Right lobe of liver (tissue), 6 donors: Measurements from ENCODE around the gene MST1. TPM values are rescaled to one million over a fixed set of nuclear protein-coding genes. Genes with fewer than 3 reads are reported as not detected.

ENCODE experiments used
- ATAC-seq, 4 donors: fragments of 200-7000 bp; cut with Tn5 transposase; one replicate each; pipeline ENCODE4 v1.9.1; 2020; ENCODE audit warnings: mild to moderate bottlenecking in 4 of 4, moderate library complexity in 4 of 4
- DNase-seq, 3 donors: peaks; one replicate each; pipeline ENCODE4 v3.0.0-alpha.2; 2020
- H3K27ac ChIP-seq, 3 donors: fragments of 200-600 bp; one replicate each; pipeline ENCODE4 v1.8.0; 2022
- H3K27me3 ChIP-seq, 2 donors: fragments of 200-600 bp; one replicate each; pipeline ENCODE4 v1.8.0; 2022
- H3K36me3 ChIP-seq, 4 donors: fragments of 200-600 bp; sonication (generic) in 1 of 4; one replicate each; pipeline versions ENCODE4 v1.5.1 to v1.8.0; 2017 to 2022; ENCODE audit warnings: control low read depth in 1 of 4
- H3K4me1 ChIP-seq, 4 donors: fragments of 200-600 bp; sonication (generic) in 1 of 4; one replicate each; pipeline versions ENCODE4 v1.5.1 to v1.8.0; 2017 to 2022; ENCODE audit warnings: control low read depth in 1 of 4
- H3K4me3 ChIP-seq, 3 donors: fragments of 200-600 bp; one replicate each; pipeline ENCODE4 v1.8.0; 2022
- H3K9me3 ChIP-seq, 4 donors: fragments of 200-600 bp; sonication (generic) in 1 of 4; one replicate each; pipeline versions ENCODE4 v1.5.1 to v1.8.0; 2017 to 2022; ENCODE audit warnings: control low read depth in 1 of 4
- POLR2A ChIP-seq: fragments of 450-650 bp; IDR thresholded peaks from one replicate; pipeline ENCODE4 v1.6.1; 2017; ENCODE audit warnings: antibody characterized with exemption, mild to moderate bottlenecking
- WGBS: methylation state at CpG from one replicate; pipeline ENCODE4 v1.1.6; 2018; ENCODE audit warnings: low coverage, low lambda C conversion rate; ENCODE audit not compliant: insufficient coverage; ENCODE audit errors: missing lambda C conversion rate; 5-methylcytosine and 5-hydroxymethylcytosine counted together
- intact Hi-C, 2 donors: fragments of 100-400 bp; cut with DNase I; formaldehyde crosslinking; loops; one replicate each; pipeline versions ENCODE4 v1.11.2 to v1.14.1; 2022
- total RNA-seq, 6 experiments: library from RNA; depleted of rRNA in 2 of 6; stranded (reverse); fragments of >200 nt in 2 of 6; fragmentation: NEBNext Ultra II Directional in 3 of 6; extraction: Animal tissue kit (Norgen Biotek cat#: 25700) in 3 of 6; gene quantifications; one replicate each; pipeline versions ENCODE4 v1.1.0 to v1.2.4, GENCODE V29; 2016 to 2023
- TF ChIP-seq, protein P1 (sequence below), 4 donors: fragments of 200-600 bp in 3 of 4; fragments of 450-650 bp in 1 of 4; IDR thresholded peaks; one replicate each; pipeline versions ENCODE4 v1.5.1 to v1.8.0; 2016 to 2022; ENCODE audit warnings: antibody characterized with exemption in 4 of 4, mild to moderate bottlenecking in 2 of 4
- donor health status: DM: no; HTN: yes; CAD: no.
- donor health status: DM: no; HTN: no; CAD: no.
- donor health status: DM: no; HTN: no; CAD: no.
- donor health status: DM: no; HTN: yes; CAD: no.
- donor health status: DM: no; HTN: yes; CAD: no.

MST1 gene
- total RNA-seq, 6 experiments from 2014 or later, result 321 to 695 (median 632) TPM

DNA sequence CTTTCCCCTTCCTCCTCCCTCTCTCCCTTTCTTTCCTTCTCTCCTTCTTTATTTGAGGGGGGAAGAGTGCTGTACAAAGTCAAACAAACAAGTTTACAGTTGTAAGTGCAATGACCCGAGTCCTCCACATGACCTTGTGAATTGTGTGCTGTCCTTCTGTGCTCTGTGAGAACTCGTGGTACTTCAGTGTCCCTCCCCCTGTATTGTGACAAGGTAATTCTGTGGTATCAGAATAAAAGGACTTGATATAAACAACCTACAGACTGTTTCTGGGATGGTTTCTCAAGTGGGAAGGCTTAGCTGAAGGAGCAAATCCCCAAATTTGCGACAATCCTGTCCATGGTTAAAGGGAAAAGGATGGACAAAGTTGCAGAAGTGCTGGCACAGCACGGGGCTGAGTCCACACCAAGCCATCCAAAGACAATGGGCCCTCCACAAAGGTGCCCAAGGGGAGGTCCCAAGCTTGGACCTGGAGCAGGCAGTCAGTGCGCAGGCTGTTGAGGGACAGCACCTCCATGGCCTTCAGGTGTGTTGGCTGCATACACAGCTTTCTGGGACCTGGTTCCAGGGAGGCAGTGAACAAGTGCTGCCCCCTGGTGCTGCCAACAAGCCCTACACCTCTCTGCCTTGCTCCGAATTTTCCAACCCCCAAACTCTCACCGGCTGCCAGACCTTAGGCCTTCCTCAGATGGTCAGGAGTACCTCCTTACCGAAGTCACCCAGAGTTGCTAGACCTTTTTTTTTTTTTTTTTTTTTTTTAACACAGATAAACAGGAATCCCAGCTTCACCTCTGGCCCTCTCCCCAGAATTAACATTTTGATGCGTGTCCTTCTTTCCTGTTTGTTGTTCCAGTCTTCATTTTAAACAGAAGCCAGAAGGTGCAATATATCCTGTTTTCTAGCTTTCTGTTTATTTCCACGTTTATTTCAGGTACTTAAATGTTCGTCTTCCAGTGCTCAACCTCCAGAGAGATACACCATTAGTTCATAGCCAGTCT, 17.7 kb downstream of the MST1 start:
- intact Hi-C loops, result loop anchor here in 1 of 2 donors (5.0 kb wide), 1 partner anchor 129 kb away; no protein-coding TSS in a partner anchor
- Histone ChIP-seq H3K9me3 (no peaks in the 10 kb centered on the region), H3K27me3 (no peaks in the 10 kb centered on the region), H3K4me1 (peaks cover 2 to 74% (median 29%) of the 10 kb centered on the region in 4 donors), H3K4me3 (no peak overlapping the region), H3K27ac (peak overlapping the region in 2 of 3 donors; percentile 87 to 92), H3K36me3 (peaks cover 0 to 6% (median 2%) of the 10 kb centered on the region in 4 donors)
- WGBS, result 17% methylated on average over 9 of the region's 11 CpGs
- no peak for TF ChIP-seq POLR2A
- TF ChIP-seq, protein P1, sequence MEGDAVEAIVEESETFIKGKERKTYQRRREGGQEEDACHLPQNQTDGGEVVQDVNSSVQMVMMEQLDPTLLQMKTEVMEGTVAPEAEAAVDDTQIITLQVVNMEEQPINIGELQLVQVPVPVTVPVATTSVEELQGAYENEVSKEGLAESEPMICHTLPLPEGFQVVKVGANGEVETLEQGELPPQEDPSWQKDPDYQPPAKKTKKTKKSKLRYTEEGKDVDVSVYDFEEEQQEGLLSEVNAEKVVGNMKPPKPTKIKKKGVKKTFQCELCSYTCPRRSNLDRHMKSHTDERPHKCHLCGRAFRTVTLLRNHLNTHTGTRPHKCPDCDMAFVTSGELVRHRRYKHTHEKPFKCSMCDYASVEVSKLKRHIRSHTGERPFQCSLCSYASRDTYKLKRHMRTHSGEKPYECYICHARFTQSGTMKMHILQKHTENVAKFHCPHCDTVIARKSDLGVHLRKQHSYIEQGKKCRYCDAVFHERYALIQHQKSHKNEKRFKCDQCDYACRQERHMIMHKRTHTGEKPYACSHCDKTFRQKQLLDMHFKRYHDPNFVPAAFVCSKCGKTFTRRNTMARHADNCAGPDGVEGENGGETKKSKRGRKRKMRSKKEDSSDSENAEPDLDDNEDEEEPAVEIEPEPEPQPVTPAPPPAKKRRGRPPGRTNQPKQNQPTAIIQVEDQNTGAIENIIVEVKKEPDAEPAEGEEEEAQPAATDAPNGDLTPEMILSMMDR (IDR thresholded peaks at IDR 0.05), result peak; percentile 86 to 90 (median 86)
- ATAC-seq (peak; percentile 46 to 60 (median 53)), DNase-seq (peak; percentile 76 to 89 (median 86))

DNA sequence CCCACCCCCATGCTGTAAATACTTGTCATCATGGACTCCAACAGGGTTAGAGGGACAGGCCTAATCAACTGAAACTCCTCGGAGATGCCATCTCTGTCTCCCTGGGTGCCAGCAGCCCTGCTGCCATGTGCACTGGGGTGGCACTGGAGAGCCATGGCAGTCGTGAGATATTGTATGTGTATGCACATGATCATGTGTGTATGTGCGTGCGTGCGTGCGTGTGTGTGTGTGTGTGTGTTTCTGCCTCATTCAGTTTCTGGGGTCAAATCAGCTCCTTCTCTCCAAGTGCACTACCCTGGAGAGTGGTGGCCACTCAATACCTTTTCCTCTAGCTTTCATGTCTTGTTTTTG, 18.4 kb downstream of the MST1 start:
- intact Hi-C loops, result loop anchor here in 1 of 2 donors (5.0 kb wide), 1 partner anchor 129 kb away; no protein-coding TSS in a partner anchor
- 50% methylated on average over 2 of the region's 6 CpGs for WGBS
- H3K9me3 ChIP-seq, result no peaks in the 10 kb centered on the region

DNA sequence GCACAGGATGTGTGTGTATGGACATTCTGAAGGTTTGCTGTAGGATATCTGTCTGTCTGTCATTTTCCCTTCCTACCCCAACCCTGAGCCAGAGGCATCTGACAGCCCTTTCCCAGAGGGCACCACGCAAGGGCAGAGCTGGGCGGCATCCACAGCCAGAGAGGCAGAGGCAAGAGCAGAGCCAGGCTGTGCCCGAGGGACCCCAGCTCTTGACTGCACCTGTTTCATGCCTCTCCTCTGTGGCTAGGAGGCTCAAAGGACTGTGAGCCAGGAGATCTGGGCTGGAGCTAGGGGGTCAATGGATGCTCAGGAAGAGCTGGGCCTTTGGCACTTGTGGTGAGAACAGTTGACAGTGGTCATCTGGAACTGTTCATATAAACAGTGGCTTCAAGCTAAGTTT, 19.9 kb downstream of the MST1 start:
- DNase-seq, result no peak
- no CpG with 5 or more reads among the region's 3 CpGs for WGBS
- H3K27ac ChIP-seq, result peak overlapping the region in 2 of 3 donors; percentile 12 to 92
- no peak for ATAC-seq
- H3K36me3 ChIP-seq, result no peaks in the 10 kb centered on the region
- no peaks in the 10 kb centered on the region for H3K9me3 ChIP-seq
- H3K4me1 ChIP-seq, result peaks cover 2 to 85% (median 38%) of the 10 kb centered on the region in 4 donors
- intact Hi-C loops, result loop anchor here in 1 of 2 donors (5.0 kb wide), 1 partner anchor 127 kb away; no protein-coding TSS in a partner anchor
- H3K4me3 ChIP-seq, result no peak overlapping the region
- TF ChIP-seq POLR2A, result no peak
- TF ChIP-seq, protein P1 (IDR thresholded peaks at IDR 0.05), result no peak
- no peaks in the 10 kb centered on the region for H3K27me3 ChIP-seq

More for the DNA sequence above, 18.4 kb downstream of the MST1 start:
- H3K27ac ChIP-seq, result peak overlapping the region in 2 of 3 donors; percentile 56 to 92
- ATAC-seq (no peak), DNase-seq (no peak)
- H3K4me3 ChIP-seq, result no peak overlapping the region
- H3K36me3 ChIP-seq, result peaks cover 0 to 4% (median 0%) of the 10 kb centered on the region in 4 donors
- H3K4me1 ChIP-seq, result peaks cover 2 to 81% (median 32%) of the 10 kb centered on the region in 4 donors
- no peaks in the 10 kb centered on the region for H3K27me3 ChIP-seq
- TF ChIP-seq POLR2A, result no peak
- TF ChIP-seq, protein P1 (IDR thresholded peaks at IDR 0.05), result no peak

DNA sequence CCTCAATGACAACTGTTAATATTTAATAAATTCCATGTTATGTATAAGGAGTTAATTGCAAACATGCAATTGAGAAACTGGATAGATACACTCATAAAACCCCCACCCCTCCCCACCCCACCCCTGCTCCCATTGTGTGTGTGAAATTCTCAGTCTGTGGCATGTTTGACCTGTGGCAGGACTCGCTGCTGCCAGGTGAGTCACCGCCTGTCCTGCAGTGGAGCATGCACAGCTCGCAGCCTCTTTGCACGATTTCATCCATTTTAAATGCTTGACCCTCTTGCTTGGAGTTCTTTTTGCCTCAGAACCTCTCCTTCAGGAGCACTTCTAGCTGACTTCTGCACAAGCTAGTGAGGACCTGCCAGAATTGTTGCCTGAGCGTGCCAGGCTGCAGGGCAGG, 20.4 kb downstream of the MST1 start:
- intact Hi-C loops, result loop anchor here in 1 of 2 donors (5.0 kb wide), 1 partner anchor 127 kb away; no protein-coding TSS in a partner anchor
- 17% methylated on average over 5 of the region's 5 CpGs for WGBS
- no peak overlapping the region for H3K4me3 ChIP-seq
- peaks cover 2 to 85% (median 38%) of the 10 kb centered on the region in 4 donors for H3K4me1 ChIP-seq
- peak in 1 of 3 donors; percentile 57 for DNase-seq
- no peaks in the 10 kb centered on the region for H3K27me3 ChIP-seq
- H3K36me3 ChIP-seq, result no peaks in the 10 kb centered on the region
- ATAC-seq, result peak in 1 of 4 donors; percentile 7
- no peaks in the 10 kb centered on the region for H3K9me3 ChIP-seq
- peak overlapping the region in 1 of 3 donors; percentile 92 for H3K27ac ChIP-seq
- TF ChIP-seq, protein P1 (IDR thresholded peaks at IDR 0.05), result no peak
- TF ChIP-seq POLR2A, result no peak
